SU-DHL-6 (cell line): ENCODE results near the gene ACSL3.

ENCODE experiments used
- H2AFZ ChIP-seq: fragments of 200-600 bp; sonication (generic); 2 replicates; pipeline ENCODE4 v1.6.1; 2014; ENCODE audit warnings: low read depth, mild to moderate bottlenecking, moderate library complexity, mixed read lengths, antibody characterized with exemption, low read length; ENCODE audit not compliant: severe bottlenecking
- H3F3A ChIP-seq: fragments of 200-600 bp; shearing (Covaris generic); 2 replicates; pipeline ENCODE4 v1.6.0; 2016; ENCODE audit warnings: antibody characterized with exemption, mild to moderate bottlenecking; ENCODE audit not compliant: insufficient read depth
- H3K27ac ChIP-seq: fragments of 200-600 bp; sonication (generic); 2 replicates; pipeline ENCODE4 v1.5.1; 2016; ENCODE audit warnings: low read depth, mild to moderate bottlenecking, low read length, moderate library complexity, mixed read lengths
- H3K27me3 ChIP-seq: fragments of 200-600 bp; sonication (generic), shearing (Covaris generic); 2 replicates; pipeline ENCODE4 v1.6.0; 2014; ENCODE audit warnings: mild to moderate bottlenecking, low read length
- H3K36me3 ChIP-seq: fragments of 200-600 bp; sonication (generic); 2 replicates; pipeline ENCODE4 v1.6.1; 2014; ENCODE audit warnings: mild to moderate bottlenecking, low read length, mixed read lengths
- H3K4me2 ChIP-seq: fragments of 300-600, 200-600 bp; shearing (Covaris generic), sonication (generic); 2 replicates; pipeline ENCODE4 v1.6.0; 2014; ENCODE audit warnings: low read length, low read depth, mild to moderate bottlenecking; ENCODE audit not compliant: poor library complexity, severe bottlenecking
- H3K4me3 ChIP-seq: fragments of 200-600 bp; sonication (generic); 2 replicates; pipeline ENCODE4 v1.5.1; 2014; ENCODE audit warnings: antibody characterized with exemption, low read length, mild to moderate bottlenecking, mixed read lengths; ENCODE audit not compliant: insufficient read depth, poor library complexity, severe bottlenecking
- H3K79me2 ChIP-seq: fragments of 200-600 bp; sonication (generic); 2 replicates; pipeline ENCODE4 v1.6.1; 2014; ENCODE audit warnings: mild to moderate bottlenecking, low read length, moderate library complexity; ENCODE audit not compliant: insufficient read depth
- H3K9ac ChIP-seq: fragments of 200-600 bp; sonication (generic); 2 replicates; pipeline ENCODE4 v1.7.0; 2014; ENCODE audit warnings: mild to moderate bottlenecking, low read length
- H3K9me2 ChIP-seq: fragments of 200-600 bp; sonication (generic); replicated peaks from 2 replicates; pipeline ENCODE4 v1.6.1; 2014; ENCODE audit warnings: low read length; ENCODE audit not compliant: insufficient read depth
- H3K9me3 ChIP-seq: fragments of 200-600 bp; sonication (generic); 2 replicates; pipeline ENCODE4 v1.6.1; 2014; ENCODE audit warnings: low read length, mixed read lengths; ENCODE audit not compliant: insufficient read depth
- H4K20me1 ChIP-seq: fragments of 200-600 bp; sonication (generic); 2 replicates; pipeline ENCODE4 v1.6.1; 2014; ENCODE audit warnings: low read depth, mild to moderate bottlenecking, antibody characterized with exemption, low read length, moderate library complexity, mixed read lengths
- EZH2phosphoT487 ChIP-seq: fragments of 200-600 bp; sonication (generic), shearing (Covaris generic); conservative IDR thresholded peaks from 2 replicates; pipeline ENCODE4 v1.6.1; 2018; ENCODE audit warnings: mild to moderate bottlenecking, antibody characterized with exemption, low read length, moderate library complexity, mixed read lengths
- TF ChIP-seq, protein P1 (sequence below): fragments of 200-600 bp; sonication (generic); IDR thresholded peaks from one replicate; pipeline ENCODE4 v1.5.1; 2017; ENCODE audit warnings: antibody characterized with exemption, mild to moderate bottlenecking, low read length, moderate library complexity; ENCODE audit not compliant: insufficient read depth, poor library complexity, severe bottlenecking

The ACSL3 gene

DNA sequence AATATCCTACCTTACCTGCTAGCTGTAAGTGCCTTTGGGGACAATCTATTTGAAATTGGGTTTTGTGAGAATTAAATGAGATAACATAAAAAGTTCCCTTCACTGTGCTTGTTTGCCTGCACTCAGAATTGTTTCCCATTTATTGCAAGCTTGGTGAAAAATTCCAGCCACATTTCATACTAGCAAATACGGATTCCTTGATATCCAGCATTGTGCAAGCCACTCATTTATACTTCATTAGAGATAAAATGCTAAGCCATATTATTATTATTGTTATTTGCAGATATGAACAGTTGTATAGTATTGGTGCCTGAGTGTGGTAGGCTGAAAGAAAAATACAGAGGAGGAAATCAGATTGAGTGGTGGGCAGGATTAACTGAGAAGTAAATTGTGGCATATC is 31.9 kb downstream of the ACSL3 start:
- Histone ChIP-seq H3K9me2 (no peaks in the 10 kb centered on the region), H2AFZ (no peak overlapping the region), H3K27ac (no peak overlapping the region), H3K9ac (no peak overlapping the region), H3K4me2 (no peak overlapping the region), H3K36me3 (peaks cover 4% of the 10 kb centered on the region; the same call in 1 of the 2 replicates), H3K4me3 (no peak overlapping the region), H4K20me1 (0 out of 2 replicates have a peak, but pooled peaks cover 12% of the 10 kb centered on the region), H3K9me3 (no peaks in the 10 kb centered on the region), H3K79me2 (peaks cover 61% of the 10 kb centered on the region), H3K27me3 (no peaks in the 10 kb centered on the region), H3F3A (no peaks in the 10 kb centered on the region)
- TF ChIP-seq, protein P1, sequence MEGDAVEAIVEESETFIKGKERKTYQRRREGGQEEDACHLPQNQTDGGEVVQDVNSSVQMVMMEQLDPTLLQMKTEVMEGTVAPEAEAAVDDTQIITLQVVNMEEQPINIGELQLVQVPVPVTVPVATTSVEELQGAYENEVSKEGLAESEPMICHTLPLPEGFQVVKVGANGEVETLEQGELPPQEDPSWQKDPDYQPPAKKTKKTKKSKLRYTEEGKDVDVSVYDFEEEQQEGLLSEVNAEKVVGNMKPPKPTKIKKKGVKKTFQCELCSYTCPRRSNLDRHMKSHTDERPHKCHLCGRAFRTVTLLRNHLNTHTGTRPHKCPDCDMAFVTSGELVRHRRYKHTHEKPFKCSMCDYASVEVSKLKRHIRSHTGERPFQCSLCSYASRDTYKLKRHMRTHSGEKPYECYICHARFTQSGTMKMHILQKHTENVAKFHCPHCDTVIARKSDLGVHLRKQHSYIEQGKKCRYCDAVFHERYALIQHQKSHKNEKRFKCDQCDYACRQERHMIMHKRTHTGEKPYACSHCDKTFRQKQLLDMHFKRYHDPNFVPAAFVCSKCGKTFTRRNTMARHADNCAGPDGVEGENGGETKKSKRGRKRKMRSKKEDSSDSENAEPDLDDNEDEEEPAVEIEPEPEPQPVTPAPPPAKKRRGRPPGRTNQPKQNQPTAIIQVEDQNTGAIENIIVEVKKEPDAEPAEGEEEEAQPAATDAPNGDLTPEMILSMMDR = no peak
- no peak for TF ChIP-seq EZH2phosphoT487

DNA sequence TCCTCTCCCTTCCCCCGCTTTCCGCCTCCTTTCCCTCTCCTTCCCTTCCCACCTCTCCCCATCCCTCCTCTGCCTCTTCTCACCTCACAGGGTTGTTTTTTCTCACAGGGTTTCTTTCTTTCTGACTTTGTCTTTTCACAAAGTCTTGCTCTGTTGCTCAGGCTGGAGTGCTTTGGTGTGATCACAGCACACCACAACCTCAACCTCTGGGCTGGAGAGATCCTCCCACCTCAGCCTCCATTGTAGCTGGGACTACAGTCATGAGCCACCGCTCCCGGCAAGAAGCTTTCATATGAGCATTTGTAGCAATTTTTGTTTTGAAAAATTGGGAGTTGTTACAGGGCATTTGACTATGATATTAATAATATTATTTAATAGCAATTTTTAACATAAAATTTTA is 32.9 kb downstream of the ACSL3 start:
- Histone ChIP-seq H3K27me3 (no peaks in the 10 kb centered on the region), H3K9me2 (no peaks in the 10 kb centered on the region), H3K9ac (no peak overlapping the region), H3K4me2 (no peak overlapping the region), H4K20me1 (0 out of 2 replicates have a peak, but pooled peaks cover 5% of the 10 kb centered on the region), H3F3A (no peaks in the 10 kb centered on the region), H3K79me2 (peaks cover 68% of the 10 kb centered on the region), H3K9me3 (no peaks in the 10 kb centered on the region), H2AFZ (no peak overlapping the region), H3K27ac (no peak overlapping the region), H3K36me3 (peaks cover 4% of the 10 kb centered on the region; the same call in 1 of the 2 replicates), H3K4me3 (no peak overlapping the region)
- no peak for TF ChIP-seq EZH2phosphoT487
- TF ChIP-seq, protein P1 = no peak

DNA sequence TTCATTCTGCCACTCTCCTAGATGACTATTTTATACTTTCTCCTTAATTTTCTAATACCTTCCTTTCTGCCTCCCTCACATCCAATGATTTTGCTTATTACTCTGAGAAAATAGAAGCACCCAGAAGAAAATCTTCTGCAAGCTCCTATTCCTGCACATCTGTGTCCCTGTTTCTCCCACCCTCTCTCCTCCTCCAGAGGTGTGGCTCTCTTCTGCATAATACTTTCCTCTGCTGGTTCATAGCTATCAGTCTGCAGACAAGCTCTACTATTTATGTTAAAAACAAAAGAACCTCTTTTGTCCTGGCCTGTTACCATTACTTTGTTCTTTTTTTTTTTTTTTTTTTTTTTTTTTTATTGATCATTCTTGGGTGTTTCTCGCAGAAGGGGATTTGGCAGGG is 34.3 kb downstream of the ACSL3 start:
- H3K4me2 ChIP-seq = no peak overlapping the region
- H3K9me2 ChIP-seq = no peaks in the 10 kb centered on the region
- H2AFZ ChIP-seq = no peak overlapping the region
- no peak for TF ChIP-seq EZH2phosphoT487
- TF ChIP-seq, protein P1 = no peak
- H3K36me3 ChIP-seq = no peaks in the 10 kb centered on the region
- no peaks in the 10 kb centered on the region for H3F3A ChIP-seq
- H3K27me3 ChIP-seq = no peaks in the 10 kb centered on the region
- H3K79me2 ChIP-seq = peaks cover 59% of the 10 kb centered on the region
- H3K9ac ChIP-seq = no peak overlapping the region
- no peaks in the 10 kb centered on the region for H3K9me3 ChIP-seq
- no peak overlapping the region for H3K4me3 ChIP-seq
- 0 out of 2 replicates have a peak, but pooled peaks cover 3% of the 10 kb centered on the region for H4K20me1 ChIP-seq
- H3K27ac ChIP-seq = no peak overlapping the region

DNA sequence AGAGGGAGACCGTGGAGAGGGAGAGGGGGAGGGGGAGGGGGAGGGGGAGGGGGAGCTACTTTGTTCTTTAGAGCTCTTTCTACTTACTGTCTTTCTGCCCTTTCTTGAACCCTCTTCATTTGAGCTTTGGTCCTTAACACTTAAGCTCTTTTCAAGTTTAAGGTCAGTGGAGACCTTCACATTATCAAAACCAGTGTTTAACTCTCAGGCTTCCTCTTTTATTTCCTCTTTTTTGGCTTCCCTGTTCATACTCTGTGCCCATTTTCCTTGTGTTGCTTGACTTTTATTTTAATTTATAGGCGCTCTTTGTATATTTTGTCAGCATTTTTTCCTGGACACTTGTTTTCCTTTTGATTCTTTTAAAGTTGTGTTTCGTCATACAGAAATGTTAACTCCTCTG is 37.1 kb downstream of the ACSL3 start:
- no peak overlapping the region for H3K4me3 ChIP-seq
- H3K9me3 ChIP-seq = no peaks in the 10 kb centered on the region
- H3K36me3 ChIP-seq = no peaks in the 10 kb centered on the region
- H2AFZ ChIP-seq = no peak overlapping the region
- TF ChIP-seq EZH2phosphoT487 = no peak
- TF ChIP-seq, protein P1 = no peak
- H3F3A ChIP-seq = 0 out of 2 replicates have a peak, but pooled peaks cover 9% of the 10 kb centered on the region
- no peak overlapping the region for H3K27ac ChIP-seq
- H3K79me2 ChIP-seq = peaks cover 33% of the 10 kb centered on the region
- no peak overlapping the region for H3K4me2 ChIP-seq
- H4K20me1 ChIP-seq = 0 out of 2 replicates have a peak, but pooled peaks cover 3% of the 10 kb centered on the region
- no peaks in the 10 kb centered on the region for H3K9me2 ChIP-seq
- H3K27me3 ChIP-seq = no peaks in the 10 kb centered on the region
- no peak overlapping the region for H3K9ac ChIP-seq
